Measurements from ENCODE around the gene MARCHF3.

MARCHF3 gene

GRCh38 chr5:127030259-127031146 lies at the start of gene MARCHF3:
MARCHF3 (minus strand) TSS chr5:127030558; CDS start chr5:126918171, 112,387 bp downstream.
- peak; percentile 93 for DNase-seq (ENCODE audit: insufficient read length, low spot score)
- peak; percentile 96 for TF ChIP-seq POLR2A (IDR thresholded peaks at IDR 0.05; ENCODE audit: low read depth, low read length)
- peak; percentile 57 for FAIRE-seq

GRCh38 chr5:127079994-127080491 lies 49.7 kb upstream of the MARCHF3 start:
- DNase-seq (ENCODE audit: insufficient read length, low spot score) (no peak), FAIRE-seq (no peak)
- TF ChIP-seq POLR2A (IDR thresholded peaks at IDR 0.05; ENCODE audit: low read depth, low read length), result no peak

GRCh38 chr5:127077366-127077765 lies 47.0 kb upstream of the MARCHF3 start:
- FAIRE-seq, result no peak
- no peak for TF ChIP-seq POLR2A (IDR thresholded peaks at IDR 0.05; ENCODE audit: low read depth, low read length)
- DNase-seq (ENCODE audit: insufficient read length, low spot score), result no peak

GRCh38 chr5:127076315-127077129 lies 46.2 kb upstream of the MARCHF3 start:
- no peak for TF ChIP-seq POLR2A (IDR thresholded peaks at IDR 0.05; ENCODE audit: low read depth, low read length)
- FAIRE-seq, result peak; percentile 60
- peak; percentile 35 for DNase-seq (ENCODE audit: insufficient read length, low spot score)

DNA sequence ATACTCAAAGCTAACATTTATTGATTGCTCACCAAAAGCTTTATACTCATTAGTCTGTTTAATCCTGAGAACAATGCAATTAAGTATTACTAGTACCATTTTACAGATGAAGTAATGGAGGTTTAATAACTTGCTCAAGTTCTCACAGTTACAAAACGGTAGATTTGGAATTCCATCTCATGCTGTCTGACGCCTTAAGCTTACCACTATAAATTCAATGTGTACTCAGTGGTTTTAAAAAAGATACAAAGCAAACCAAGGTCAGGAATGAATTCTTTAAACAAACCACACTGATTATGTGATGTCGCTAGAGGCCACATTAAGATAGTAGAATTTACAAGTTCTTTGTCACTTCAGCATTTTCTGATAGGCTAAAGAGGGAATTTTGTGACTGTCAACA lies 44.1 kb upstream of the MARCHF3 start:
- DNase-seq (ENCODE audit: insufficient read length, low spot score) (no peak), FAIRE-seq (no peak)
- no peak for TF ChIP-seq POLR2A (IDR thresholded peaks at IDR 0.05; ENCODE audit: low read depth, low read length)

DNA sequence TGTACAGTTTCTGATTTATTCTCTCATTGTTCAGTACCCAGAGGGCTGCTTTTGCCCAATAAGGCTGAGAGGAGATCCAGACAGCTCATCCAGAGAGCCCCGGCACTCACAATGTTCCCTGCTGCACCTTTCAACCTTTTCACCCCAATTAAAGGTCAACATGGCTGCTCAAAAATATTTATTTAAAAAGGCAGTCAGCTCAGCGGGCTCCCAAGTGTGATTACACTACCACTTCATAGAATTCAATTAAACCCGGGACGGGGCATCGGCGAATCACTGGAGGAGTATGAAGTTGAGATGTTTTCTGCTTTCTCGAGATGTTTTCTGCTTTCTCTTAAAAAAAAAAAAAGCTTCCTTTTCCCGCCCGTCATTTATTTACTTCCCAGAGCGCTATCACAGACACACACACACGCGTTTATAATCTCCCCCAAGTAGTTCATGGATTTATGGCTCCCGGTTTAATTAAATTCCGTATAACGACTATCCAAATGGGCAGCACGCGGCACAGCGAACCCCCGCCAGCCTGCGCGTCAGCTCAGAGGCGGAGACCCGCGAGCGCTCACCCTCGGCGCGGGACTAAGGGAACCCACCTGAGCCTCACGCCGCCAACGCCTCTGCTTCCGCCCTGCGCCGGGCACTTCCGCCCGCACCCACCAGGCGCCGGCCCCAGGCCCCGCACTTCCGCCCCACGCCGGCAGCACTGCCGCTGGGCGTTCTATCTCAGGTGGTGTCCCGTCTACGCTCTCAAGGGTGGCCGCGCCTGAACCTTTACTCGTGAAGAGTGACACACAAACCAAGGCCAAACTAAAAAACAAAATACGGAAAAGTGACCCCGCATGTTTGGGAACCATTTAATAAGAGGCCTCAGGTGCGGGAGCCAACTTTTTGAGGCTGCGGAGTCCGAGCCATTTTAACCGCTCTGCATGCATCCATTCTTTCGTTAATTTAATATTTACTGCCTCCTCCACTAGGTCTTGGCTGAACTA lies 42.8 kb upstream of the MARCHF3 start, which contains the start of gene C5orf63:
Gene C5orf63, minus strand, starts transcription at position 642 of the 986 bp plus-strand sequence. CDS start 14,507 bp downstream, outside the sequence.
- FAIRE-seq (no peak), DNase-seq (ENCODE audit: insufficient read length, low spot score) (no peak)
- peak; percentile 36; the same call in 1 of the 2 replicates for TF ChIP-seq POLR2A (IDR thresholded peaks at IDR 0.05; ENCODE audit: low read depth, low read length)

- no peak for DNase-seq (ENCODE audit: insufficient read length, low spot score)
- TF ChIP-seq POLR2A (IDR thresholded peaks at IDR 0.05; ENCODE audit: low read depth, low read length), result no peak
- FAIRE-seq, result no peak
These were observed 39.9 kb upstream of the MARCHF3 start for GRCh38 chr5:127070243-127070642.

GRCh38 chr5:127068493-127069214 lies 38.3 kb upstream of the MARCHF3 start:
- TF ChIP-seq POLR2A (IDR thresholded peaks at IDR 0.05; ENCODE audit: low read depth, low read length), result no peak
- FAIRE-seq, result peak; percentile 58
- no peak for DNase-seq (ENCODE audit: insufficient read length, low spot score)

DNA sequence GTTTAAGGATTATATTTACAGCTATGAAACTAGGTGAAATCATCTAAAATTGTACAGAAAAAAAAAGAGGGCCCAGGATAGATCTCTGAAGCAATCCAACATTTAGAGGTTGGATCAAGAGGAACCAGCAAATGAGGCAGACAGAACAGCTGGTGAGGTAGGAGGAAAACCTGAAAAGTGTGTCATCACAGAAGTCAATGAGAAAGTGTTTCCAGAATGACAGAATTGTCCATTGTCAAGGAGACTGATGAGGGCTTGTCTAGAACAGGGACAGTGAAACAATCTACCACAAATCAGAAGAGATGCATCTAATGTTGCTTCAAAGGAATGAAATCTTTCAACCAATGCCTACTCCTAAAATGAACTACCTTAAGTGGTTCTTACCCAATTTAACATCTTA lies 36.4 kb upstream of the MARCHF3 start:
- no peak for DNase-seq (ENCODE audit: insufficient read length, low spot score)
- no peak for TF ChIP-seq POLR2A (IDR thresholded peaks at IDR 0.05; ENCODE audit: low read depth, low read length)
- FAIRE-seq, result no peak

- DNase-seq (ENCODE audit: insufficient read length, low spot score), result no peak
- no peak for TF ChIP-seq POLR2A (IDR thresholded peaks at IDR 0.05; ENCODE audit: low read depth, low read length)
- FAIRE-seq, result no peak
These were observed 34.0 kb upstream of the MARCHF3 start for GRCh38 chr5:127064253-127064840.

DNA sequence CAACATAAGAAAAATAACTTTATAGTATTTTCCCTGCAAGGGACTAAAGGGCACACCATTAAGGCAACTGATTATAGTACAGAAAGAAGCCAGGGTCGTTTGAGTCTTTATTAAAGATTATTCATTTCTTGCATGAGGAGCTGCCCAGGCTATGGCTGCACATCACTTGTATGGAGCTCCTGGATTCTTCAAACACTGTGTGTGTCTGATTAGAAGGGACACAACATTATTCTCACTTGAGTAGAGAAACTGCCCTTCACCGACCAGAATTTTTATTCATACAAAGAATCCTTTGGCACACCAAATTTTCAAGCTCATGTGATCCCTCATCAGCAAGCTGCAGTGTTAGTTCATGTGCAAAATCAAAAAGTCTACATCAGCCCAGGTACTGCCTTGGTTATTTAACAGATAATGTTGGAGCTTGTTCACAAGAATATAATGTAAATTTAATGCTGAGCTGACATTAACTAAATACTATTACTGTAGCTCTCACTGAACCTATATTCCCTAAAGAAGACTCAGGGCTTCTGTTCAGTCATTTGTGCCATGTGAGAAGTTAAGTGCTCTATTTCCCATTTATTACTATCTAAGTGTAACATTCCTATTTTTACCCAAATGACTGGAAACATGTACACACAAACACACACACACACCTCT lies 33.0 kb upstream of the MARCHF3 start:
- no peak for FAIRE-seq
- no peak for DNase-seq (ENCODE audit: insufficient read length, low spot score)
- TF ChIP-seq POLR2A (IDR thresholded peaks at IDR 0.05; ENCODE audit: low read depth, low read length), result no peak

DNA sequence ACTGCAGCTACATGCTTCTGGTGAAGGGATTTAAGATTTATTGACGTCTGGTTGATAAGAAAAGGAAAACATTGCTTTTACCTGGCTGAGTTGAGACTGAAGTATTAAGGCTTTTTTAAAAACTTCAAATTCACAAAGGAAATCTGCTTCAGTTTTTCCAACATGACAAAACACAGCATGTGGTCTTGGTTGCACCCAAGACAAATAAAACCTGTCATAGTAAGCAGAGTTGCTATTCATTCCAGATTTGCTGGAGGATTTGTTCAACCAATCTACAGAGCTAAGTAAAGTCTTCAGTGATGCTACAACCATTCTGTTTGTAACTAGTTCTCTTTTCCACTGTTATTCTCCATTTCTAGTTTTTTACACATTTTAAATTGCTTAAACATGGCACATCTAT lies 31.6 kb upstream of the MARCHF3 start:
- no peak for FAIRE-seq
- no peak for TF ChIP-seq POLR2A (IDR thresholded peaks at IDR 0.05; ENCODE audit: low read depth, low read length)
- no peak for DNase-seq (ENCODE audit: insufficient read length, low spot score)

All from H54 (cell line).